HG03064 (cell line): ENCODE data around the gene PRAMEF4.
"Not testable (repeated sequence)": the region's sequence is repeated elsewhere in the genome, so short reads cannot be mapped to it uniquely, and the experiment has no call there.

ENCODE experiments used
- ATAC-seq: cut with Tn5 transposase; IDR thresholded peaks from one replicate; pipeline ENCODE4 v1.9.1; 2021; ENCODE audit warnings: low read depth; ENCODE audit not compliant: unreplicated experiment

The PRAMEF4 gene

DNA sequence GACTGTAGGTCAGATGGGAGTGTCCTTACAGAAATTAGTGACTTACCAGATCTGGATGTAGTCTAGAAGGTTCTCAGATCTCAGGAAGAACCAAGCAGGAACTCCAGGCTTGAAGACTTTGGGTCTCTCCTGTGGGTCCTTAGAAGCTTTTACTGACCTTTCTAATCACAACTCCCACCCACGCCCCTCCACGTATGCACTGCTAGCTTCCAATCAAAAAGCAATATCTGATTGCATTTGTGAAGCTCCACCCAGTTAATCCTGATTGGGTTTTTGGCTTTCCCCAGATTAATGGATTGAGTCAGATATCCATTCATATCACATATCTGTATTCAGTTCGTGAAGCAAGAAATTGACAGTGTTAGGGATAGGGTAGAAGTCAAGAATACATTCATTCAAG lies at the start of gene PRAMEF4:
Gene PRAMEF4 (minus strand): TSS at position 101 of the 400 bp plus-strand sequence. CDS start 2,807 bp downstream, outside the sequence.
- ATAC-seq = not testable (repeated sequence)

DNA sequence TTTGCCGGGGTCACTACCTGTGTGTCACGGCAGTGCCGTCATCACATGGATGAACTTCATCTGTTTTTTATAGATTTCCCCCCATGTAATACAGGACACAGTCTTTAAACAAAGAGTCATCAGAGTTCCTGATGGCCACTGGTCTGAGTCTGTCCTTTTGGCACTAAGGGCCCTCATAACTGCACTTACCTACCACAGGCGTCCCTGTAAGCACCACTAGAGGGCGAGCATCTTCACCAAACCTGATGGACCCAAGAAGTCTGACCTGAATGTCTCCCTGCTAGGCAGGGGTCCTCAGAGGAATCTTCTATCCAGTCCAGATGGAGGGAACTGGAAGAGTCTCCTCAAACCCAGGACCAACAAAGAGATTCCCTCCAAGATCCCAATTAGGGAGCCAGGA lies 38.4 kb upstream of the PRAMEF4 start:
- not testable (repeated sequence) for ATAC-seq

DNA sequence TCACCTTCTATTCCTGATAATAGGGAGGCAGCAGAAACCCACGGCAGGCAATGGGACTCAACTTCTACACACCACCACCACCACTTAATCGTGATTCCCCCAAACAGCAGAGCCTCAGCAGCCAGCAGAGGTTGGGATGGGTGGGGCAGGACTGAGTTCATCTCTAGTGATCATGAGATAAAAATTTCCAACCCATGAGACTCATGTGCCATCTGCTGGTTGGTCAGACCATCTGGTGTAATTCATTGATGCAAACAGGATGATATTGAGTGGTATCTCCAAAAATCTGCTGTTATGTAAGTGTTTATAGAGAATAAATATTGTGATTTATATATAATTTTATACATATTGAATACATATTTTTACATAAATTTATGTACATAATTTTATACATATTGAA lies 35.7 kb upstream of the PRAMEF4 start:
- not testable (repeated sequence) for ATAC-seq

DNA sequence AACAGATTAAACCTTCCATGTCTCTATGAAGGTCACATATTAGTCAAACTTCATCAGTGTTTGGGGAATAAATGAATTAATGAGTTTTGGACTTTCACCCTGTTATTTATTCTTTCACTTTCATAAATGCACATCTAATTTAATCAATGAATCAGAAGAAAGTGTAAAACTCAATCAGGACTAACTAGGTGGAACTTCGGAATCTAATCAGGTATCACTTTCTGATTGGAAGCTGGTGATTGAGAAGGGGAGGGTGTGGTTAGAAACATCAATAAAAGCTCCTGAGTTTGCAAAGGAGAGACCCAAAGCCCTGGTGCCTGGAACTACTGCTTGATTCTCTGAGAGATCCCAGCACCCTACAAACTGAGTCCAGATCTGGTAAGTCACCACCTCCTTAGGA lies 30.3 kb upstream of the PRAMEF4 start, which contains the start of gene PRAMEF7:
Gene PRAMEF7 (plus strand): TSS at position 301 of the 400 bp plus-strand sequence. CDS start 1,083 bp downstream, outside the sequence.
- ATAC-seq = not testable (repeated sequence)

DNA sequence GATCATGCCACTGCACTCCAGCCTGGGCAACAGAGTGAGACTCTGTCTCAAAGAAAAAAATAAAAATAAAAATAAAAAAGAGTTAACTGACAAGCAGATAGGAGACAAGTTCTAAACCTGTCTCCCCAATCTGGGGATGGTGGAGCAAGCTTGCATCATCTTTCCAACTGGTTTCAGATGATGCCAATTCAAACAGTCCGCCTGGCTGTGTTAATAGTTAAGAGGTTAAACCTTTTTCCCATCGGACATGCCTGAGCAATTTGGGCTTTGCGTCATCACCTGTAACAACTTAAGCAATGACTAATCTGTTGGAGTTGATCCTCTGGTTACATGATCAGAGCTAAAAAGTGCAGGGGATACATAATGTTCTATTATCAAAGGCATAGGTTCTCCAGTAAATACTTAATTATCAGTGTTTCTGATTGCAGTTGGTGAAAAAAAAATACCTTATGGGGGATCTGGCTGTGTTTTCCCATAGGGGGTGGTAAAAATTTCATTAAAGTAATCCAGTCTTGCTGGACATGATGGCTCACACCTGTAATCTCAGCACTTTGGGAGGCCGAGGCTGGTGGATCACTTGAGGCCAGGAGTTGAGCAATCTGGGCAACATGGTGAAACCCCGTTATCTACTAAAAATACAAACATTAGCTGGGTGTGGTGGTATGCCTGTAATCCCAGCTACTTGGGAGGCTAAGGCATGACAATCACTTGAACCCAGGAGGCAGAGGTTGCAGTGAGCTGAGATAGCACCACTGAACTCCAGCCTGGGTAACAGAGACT lies 18.0 kb upstream of the PRAMEF4 start:
- not testable (repeated sequence) for ATAC-seq

DNA sequence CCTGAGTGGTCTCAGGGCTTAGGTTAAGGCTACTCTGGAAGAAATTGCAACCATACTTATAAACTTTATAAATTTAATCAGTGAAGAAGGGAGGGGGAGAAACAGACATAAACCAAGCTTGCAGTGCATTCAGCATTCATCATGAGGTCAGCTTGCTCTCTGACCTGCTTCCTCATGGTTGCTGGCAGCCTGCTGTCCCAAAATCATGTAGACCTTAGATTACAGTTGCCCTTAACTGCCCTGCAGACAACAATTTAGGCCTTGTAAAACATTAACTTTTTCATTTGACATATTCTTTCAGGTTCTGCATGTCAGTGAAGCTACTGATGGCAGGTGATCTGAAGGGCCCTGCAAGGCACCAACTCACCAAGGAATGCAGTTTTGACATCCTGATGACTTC lies 13.2 kb upstream of the PRAMEF4 start:
- not testable (repeated sequence) for ATAC-seq

DNA sequence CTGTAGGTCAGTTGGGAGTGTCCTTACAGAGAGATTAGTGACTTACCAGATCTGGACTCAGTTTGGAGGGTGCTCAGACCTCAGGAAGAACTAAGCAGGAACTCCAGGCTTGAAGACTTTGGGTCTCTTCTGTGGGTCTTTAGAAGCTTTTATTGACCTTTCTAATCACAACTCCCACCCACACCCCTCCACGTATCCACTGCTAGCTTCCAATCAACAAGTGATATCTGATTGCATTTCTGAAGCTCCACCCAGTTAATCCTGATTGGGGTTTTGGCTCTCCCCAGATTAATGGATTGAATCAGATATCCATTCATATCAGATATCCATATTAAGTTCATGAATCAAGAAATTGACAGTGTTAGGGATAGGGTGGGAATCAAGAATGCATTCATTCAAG lies 12.2 kb upstream of the PRAMEF4 start, which contains the start of gene PRAMEF10:
Gene PRAMEF10 (minus strand): TSS at position 101 of the 400 bp plus-strand sequence. CDS start 2,423 bp downstream, outside the sequence.
- ATAC-seq = not testable (repeated sequence)

DNA sequence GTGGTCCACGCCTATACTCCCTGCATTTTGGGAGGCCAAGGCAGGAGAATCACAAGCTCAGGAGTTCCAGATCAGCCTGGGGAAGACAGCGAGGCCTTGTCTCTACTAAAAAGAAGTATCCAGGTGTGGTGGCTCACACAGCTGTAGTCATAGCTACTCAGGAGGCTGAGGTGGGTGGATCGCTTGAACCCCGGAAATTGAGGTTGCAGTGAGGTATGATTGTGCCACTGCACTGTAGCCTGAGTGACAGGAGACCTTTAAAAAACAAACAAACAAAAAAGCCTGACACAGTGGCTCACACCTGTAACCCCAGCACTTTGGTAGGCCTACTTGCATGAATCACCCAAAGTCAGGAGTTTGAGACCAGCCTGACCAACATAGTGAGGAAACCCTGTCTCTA lies 7.5 kb downstream of the PRAMEF4 start:
- not testable (repeated sequence) for ATAC-seq

DNA sequence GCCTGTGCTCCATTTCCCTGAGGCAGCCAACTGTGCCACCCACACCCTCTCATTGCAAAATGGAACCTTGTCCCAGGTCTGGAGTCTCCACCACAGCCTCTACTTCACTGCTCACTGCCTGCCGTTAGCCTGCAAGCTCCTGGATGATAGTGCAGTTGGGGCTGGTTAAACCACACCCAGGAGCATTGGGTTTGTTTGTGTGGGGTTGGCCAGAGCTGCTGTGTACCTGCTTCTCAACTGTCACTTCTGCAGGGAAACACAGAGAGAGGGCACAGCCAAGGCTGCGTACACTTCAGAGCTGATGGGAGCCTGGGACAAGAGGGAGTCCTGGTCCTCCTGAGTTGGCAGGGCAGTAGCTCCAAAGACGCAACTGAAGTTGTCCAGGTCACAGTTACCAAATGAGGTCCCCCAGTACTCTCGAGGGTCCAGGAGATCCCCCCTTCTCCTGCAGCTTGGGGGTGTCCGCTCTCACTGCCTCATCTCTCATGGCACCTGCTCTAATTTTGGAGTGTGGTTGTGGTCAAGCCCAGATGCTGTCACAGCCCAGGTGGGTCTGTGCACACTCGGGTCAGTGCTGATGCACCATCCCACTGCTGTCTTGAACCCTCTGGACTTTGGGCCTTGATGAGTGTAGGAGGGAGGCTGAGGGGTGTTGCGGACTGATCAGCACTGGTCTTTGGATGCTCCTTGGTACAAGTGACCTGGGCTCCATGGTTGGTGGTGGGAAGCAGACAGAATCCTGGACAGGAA lies 22.7 kb downstream of the PRAMEF4 start:
- not testable (repeated sequence) for ATAC-seq

DNA sequence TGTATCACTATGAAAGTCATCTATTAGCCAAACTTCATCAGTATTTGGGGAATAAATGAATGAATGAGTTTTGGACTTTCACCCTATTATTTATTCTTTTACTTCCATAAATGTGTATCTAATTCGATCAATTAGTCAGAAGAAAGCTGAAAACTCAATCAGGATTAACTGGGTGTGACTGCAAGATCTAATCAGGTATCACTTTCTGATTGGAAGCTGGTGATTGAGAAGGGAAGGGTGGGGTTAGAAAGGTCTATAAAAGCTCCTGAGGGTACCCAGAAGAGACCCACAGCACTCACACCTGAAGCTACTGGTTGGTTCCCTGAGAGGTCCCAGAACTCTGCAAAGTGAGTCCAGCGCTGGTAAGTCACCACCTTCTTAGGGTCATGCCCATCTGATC lies 29.2 kb downstream of the PRAMEF4 start, which contains the start of gene PRAMEF2:
Gene PRAMEF2 (plus strand): TSS at position 301 of the 400 bp plus-strand sequence. CDS start 1,924 bp downstream, outside the sequence.
- ATAC-seq = not testable (repeated sequence)

DNA sequence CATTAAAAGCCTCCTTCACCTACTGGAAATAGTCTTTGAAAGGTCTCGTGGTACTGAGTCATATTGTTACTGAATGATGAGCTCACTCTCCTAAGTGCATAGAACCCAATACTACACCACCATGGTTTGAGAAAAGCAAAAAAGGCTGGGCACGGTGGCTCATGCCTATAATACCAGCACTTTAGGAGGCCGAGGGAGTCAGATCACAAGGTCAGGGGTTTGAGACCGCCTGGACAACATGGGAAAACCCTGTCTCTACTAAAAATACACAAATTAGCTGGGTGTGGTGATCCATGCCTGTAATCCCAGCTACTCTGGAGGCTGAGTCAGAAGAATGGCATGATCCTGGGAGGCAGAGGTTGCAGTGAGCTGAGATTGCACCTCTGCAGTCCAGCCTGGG lies 34.2 kb downstream of the PRAMEF4 start:
- no peak for ATAC-seq

DNA sequence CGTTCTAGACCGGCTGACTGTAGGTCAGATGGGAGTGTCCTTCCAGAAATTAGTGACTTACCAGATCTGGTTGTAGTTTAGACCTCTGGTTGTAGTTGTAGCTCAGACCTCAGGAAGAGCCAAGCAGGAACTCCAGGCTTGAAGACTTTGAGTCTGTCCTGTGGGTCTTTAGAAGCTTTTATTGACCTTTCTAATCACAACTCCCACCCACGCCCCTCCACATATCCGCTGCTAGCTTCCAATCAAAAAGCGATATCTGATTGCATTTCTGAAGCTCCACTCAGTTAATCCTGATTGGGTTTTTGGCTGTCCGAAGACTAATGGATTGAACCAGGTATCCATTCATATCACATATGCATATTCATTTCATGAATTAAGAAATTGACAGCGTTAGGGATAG lies 37.4 kb downstream of the PRAMEF4 start, which contains the start of gene HNRNPCL1:
Gene HNRNPCL1 (minus strand): TSS at position 101 of the 400 bp plus-strand sequence. CDS start 431 bp downstream, outside the sequence.
- not testable (repeated sequence) for ATAC-seq

DNA sequence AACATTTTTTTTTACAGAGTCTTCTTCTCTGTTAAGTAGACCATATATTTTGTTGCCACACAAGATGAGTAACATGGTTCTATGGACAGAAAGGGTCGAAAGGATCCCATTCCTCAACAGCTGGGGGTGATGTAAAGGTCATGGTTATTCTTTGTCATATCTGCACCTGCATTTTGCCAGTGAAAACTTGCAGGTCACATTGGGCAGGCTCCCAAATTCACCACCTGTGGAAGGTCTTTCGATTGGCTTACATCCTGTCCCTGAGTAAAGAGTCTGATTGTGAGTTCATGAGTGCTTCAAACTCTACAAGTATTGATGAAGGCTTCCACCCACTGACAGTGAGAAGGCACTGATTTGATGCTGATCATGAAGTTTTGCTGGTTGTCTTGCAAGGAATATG lies 52.8 kb downstream of the PRAMEF4 start:
- not testable (repeated sequence) for ATAC-seq

DNA sequence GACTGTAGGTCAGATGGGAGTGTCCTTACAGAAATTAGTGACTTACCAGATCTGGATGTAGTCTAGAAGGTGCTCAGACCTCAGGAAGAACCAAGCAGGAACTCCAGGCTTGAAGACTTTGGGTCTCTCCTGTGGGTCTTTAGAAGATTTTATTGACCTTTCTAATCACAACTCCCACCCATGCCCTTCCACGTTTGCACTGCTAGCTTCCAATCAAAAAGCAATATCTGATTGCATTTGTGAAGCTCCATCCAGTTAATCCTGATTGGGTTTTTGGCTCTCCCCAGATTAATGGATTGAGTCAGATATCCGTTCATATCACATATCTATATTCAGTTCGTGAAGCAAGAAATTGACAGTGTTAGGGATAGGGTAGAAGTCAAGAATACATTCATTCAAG lies 54.7 kb downstream of the PRAMEF4 start, which contains the start of gene PRAMEF11:
Gene PRAMEF11 (minus strand): TSS at position 101 of the 400 bp plus-strand sequence. CDS start 2,621 bp downstream, outside the sequence.
- not testable (repeated sequence) for ATAC-seq
